Keratinocyte (primary cell): Measurements from ENCODE around the gene TAS1R2.

Source experiments
- CTCF ChIP-seq, 3 experiments: IDR thresholded peaks in 1 of 3; conservative IDR thresholded peaks in 1 of 3; optimal IDR thresholded peaks in 1 of 3; 2 replicates in 2 of 3; 3 replicates in 1 of 3; pipeline versions ENCODE3 to v1.5.1; 2011; ENCODE audit warnings: low read length in 3 of 3, mild to moderate bottlenecking in 3 of 3, moderate library complexity in 2 of 3, control low read depth in 1 of 3, inconsistent platforms in 1 of 3; ENCODE audit not compliant: insufficient read depth in 2 of 3; ENCODE audit errors: extremely low read depth in 1 of 3
- EZH2 ChIP-seq: IDR thresholded peaks from one replicate; pipeline ENCODE4 v1.6.1; 2012; ENCODE audit warnings: inconsistent platforms, mild to moderate bottlenecking, low read length, moderate library complexity

- no peak for TF ChIP-seq CTCF (optimal IDR thresholded peaks at IDR 0.05 in 1 of 3, IDR thresholded peaks at IDR 0.05 in 1 of 3, conservative IDR thresholded peaks at IDR 0.05 in 1 of 3; ENCODE audit: extremely low read depth in 1 of 3, insufficient read depth in 2 of 3, low read length in 3 of 3)
- TF ChIP-seq EZH2, result no peak
Measured at GRCh38 chr1:18878538-18879214, 19.2 kb upstream of the TAS1R2 start.
